Fibroblast of mammary gland (primary cell): ENCODE results near the gene PRMT2.

Experiments
- DNase-seq: peaks from one replicate; pipeline ENCODE4 v3.0.0-alpha.2; 2010; ENCODE audit warnings: low read depth
- H3K4me3 ChIP-seq: 2 replicates; pipeline ENCODE4 v1.5.1; 2011; ENCODE audit warnings: low read depth, mild to moderate bottlenecking, low read length, moderate library complexity; ENCODE audit not compliant: control insufficient read depth
- TF ChIP-seq, protein P1 (sequence below): conservative IDR thresholded peaks from 2 replicates; pipeline ENCODE4 v1.5.1; 2011; ENCODE audit warnings: low read depth, low read length, inconsistent platforms; ENCODE audit not compliant: control insufficient read depth, insufficient read depth

PRMT2 gene

DNA sequence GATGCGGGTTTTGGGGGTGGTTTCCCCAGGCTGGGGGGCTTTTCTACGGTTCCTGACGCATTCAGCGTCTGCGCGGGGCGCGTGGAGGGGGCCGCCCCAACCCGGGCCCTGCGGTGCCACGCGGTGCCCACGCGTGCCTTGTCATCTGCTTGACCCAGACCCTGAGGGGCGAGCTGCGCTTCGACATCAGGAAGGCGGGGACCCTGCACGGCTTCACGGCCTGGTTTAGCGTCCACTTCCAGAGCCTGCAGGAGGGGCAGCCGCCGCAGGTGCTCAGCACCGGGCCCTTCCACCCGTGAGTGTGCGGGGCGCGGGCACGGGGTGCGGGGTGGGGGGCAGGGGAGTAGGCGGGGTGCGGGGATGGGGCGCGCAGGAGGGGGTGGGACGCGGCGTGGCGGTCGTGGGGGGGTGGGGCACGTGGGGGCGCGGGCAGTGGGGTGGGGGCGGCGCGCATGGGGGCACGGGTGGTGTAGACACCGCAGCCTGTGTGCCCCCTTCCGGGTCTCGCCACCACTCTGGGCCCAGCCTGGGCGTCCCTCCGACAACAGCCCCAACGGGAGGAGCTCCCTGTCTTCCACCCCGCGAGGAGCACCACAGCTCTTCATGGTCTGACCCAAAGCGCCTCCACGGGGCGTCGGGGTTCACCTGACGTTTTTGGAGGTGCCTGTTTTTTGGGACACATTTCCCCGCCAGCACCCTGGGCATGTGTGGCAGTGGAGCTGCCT, 26.3 kb downstream of the PRMT2 start:
- H3K4me3 ChIP-seq: peak overlapping the region; percentile 29
- TF ChIP-seq, protein P1, sequence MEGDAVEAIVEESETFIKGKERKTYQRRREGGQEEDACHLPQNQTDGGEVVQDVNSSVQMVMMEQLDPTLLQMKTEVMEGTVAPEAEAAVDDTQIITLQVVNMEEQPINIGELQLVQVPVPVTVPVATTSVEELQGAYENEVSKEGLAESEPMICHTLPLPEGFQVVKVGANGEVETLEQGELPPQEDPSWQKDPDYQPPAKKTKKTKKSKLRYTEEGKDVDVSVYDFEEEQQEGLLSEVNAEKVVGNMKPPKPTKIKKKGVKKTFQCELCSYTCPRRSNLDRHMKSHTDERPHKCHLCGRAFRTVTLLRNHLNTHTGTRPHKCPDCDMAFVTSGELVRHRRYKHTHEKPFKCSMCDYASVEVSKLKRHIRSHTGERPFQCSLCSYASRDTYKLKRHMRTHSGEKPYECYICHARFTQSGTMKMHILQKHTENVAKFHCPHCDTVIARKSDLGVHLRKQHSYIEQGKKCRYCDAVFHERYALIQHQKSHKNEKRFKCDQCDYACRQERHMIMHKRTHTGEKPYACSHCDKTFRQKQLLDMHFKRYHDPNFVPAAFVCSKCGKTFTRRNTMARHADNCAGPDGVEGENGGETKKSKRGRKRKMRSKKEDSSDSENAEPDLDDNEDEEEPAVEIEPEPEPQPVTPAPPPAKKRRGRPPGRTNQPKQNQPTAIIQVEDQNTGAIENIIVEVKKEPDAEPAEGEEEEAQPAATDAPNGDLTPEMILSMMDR: no peak
- no peak for DNase-seq

DNA sequence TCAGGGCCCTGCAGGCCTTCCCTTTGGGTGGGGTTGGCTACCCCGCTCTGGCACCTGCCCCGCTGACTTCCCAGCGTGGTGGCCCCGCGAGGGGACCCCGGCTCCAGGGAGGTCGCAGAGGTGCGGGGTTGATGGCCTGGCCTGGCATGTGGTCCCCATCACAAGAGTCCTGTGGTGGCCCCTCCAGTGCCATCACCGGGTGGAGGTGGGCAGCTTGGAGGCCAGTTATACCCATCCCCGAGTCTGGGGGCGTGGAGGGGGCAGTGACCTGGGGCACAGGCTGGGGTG, 26.8 kb downstream of the PRMT2 start:
- H3K4me3 ChIP-seq: no peak overlapping the region

DNA sequence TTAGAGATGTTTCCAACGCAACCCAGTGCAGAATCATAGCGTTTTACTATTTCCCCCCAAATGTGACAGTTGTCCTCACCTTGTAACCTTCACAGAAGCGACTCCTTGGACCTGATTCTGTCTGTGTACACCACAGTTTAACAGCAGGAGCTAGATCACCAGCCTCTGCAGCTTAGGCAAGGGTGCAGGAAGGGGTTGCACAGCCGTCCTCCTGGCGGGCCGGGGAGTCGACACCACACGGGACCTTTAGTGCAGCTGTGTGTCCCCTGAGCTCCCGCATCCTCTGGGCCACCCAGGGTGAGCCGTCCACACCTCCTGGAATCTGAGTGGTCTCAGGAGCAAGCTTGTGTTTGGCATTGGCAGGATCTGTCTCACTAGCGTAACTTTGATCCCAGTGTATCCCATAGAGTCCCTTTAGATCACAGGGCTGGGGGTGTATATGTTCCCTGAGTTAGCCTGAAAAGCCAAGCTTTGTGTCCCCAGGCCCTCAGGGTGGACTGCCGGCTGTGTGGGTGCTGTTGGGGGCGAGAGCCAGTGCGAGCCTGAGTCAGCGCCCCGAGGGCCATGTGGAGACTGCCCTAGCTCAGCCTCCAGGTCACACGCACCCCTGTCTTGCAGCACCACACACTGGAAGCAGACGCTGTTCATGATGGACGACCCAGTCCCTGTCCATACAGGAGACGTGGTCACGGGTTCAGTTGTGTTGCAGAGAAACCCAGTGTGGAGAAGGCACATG, 27.5 kb downstream of the PRMT2 start:
- DNase-seq: no peak
- TF ChIP-seq, protein P1: no peak
- H3K4me3 ChIP-seq: no peak overlapping the region

More for the DNA sequence above, 26.8 kb downstream of the PRMT2 start:
- no peak for DNase-seq
- TF ChIP-seq, protein P1: no peak

DNA sequence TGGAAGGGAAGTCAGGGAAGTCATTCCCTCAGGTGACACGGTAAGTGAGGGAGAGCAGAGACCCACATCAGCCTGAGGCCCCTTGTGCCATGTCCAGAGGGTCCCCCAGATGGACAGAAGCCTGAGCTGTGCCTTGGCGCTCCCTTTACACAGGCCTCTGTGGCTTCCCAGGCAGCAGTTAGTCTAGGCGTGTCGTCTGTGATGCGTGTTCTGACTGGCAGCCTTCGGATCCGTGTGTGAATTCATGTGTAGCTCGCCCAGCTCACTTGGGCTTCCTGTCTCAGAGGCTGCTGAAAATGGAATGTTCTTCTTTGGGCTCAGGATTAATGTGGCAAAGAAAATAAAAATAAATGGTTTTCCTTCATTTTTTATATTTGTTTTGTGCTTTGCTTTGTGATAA, 28.3 kb downstream of the PRMT2 start:
- no peak overlapping the region for H3K4me3 ChIP-seq
- TF ChIP-seq, protein P1: no peak
- DNase-seq: no peak

DNA sequence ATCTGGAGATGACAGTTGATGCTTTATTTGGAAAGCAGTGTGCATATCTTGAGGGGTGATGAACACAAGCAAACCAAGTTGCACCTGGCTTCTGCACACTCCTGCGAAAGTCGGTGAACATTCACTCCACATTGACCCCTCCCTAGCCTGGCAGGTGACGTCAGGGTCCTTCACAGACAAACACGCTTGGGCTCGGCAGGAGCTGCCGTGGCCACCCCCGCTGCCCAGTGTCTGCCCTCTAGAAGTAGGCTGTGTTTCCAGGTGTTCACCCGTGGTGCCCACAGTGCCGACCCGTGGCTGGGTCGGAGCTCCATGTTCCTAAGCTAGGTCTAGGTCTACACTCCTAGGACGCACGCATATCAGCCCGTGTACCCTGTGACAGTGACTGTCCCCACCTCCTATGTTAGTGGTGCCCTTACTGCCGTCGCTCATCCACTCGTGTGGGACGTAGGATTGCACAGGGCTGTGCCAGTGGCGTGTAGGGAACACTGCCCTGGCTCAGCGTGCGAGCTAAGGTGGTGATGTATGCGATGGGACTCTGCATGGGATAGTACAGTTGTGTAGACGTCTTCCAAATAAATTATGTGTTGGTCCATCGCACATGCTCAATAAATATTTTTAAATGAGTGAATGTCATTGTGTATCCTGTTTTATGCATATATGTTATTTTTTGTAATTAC, 29.0 kb downstream of the PRMT2 start:
- H3K4me3 ChIP-seq: no peak overlapping the region
- DNase-seq: no peak
- TF ChIP-seq, protein P1: no peak

DNA sequence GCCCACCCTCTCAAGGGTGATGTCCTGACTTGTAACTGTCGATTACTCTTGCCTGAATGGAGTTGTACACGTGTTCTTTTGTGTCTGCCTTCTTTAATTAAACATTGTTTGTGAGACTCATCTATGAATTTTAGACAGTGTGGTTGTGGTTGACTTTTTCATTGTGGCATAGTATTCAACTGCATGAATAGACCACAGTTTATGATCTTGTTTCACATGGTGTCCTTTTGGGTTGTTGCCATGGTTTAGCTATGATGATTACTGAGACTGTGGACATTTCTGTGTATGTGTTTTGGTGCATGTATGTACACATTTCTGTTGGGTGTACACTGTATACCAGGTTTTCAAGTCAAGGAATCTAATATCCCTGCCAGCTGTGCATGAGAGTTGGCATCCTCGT, 30.1 kb downstream of the PRMT2 start:
- no peak for DNase-seq
- TF ChIP-seq, protein P1: no peak
- no peak overlapping the region for H3K4me3 ChIP-seq
